ENCODE results near the gene MORN1.

The MORN1 gene

DNA sequence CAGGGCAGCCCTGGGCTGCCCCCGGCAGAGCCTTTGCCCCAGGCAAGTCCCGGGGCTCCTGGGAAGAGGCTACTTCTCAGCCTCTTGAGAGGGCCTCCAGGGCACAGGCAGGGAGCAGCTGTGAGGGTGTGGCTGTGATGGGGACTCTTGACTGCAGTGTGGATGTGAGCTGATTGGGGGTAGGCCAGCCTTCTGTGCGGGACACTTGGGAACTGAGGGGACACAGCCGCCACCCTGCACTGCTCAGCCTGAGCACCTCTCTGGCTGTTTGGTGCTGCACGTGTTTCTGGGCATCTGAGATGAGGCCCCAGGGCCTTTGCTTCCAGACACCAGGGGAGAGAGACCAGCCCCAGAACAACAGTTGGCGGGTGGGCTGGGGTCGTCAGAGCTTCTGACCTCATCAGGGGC, 101.2 kb downstream of the MORN1 start:
- no peak for DNase-seq (ENCODE audit: low spot score)

DNA sequence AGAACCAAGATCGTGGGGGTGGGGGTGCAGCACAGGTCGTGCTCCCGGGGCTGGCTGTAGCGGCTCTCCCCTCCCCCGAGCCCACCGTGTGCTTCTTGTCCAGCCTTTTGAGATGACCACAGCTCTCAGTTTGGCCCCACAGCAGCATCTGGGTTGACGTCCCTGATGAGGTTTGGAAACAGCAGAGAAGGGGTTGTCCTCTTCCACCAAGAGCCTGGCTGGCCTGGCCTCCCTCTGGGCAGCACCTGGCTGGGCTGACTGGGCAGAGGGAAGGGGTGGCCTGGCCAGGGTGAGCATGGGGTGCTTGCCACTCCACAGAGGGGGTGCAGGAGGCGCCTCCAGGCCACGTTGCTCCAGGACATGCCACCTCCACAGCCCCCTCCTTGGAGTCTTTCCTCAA, 101.7 kb downstream of the MORN1 start:
- no peak for DNase-seq (ENCODE audit: low spot score)

- no peak for DNase-seq (ENCODE audit: low spot score)
These were observed 102.4 kb downstream of the MORN1 start for GRCh38 chr1:2288816-2289536.

DNA sequence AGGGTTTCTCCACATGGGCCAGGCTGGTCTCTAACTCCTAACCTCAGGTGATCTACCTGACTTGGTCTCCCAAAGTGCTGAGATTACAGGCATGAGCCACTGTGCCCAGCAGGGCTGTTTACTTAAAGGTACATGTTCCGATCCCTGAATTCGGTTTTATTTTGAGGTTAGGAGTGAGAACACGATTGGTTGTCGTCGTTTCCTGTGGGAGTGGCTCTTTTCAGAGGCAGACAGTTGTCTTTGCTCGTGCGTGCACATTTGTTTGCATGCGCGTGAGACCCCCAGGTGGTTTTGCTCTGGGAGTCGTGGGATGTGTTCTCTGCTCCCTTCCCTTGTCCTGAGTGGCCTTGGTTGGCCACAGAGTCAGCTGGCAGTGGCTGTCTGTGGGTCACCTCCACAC, 103.0 kb downstream of the MORN1 start:
- no peak for DNase-seq (ENCODE audit: low spot score)

GRCh38 chr1:2287649-2288048, 103.7 kb downstream of the MORN1 start:
- DNase-seq (ENCODE audit: low spot score), result no peak

GRCh38 chr1:2286923-2287322, 104.4 kb downstream of the MORN1 start:
- no peak for DNase-seq (ENCODE audit: low spot score)

DNA sequence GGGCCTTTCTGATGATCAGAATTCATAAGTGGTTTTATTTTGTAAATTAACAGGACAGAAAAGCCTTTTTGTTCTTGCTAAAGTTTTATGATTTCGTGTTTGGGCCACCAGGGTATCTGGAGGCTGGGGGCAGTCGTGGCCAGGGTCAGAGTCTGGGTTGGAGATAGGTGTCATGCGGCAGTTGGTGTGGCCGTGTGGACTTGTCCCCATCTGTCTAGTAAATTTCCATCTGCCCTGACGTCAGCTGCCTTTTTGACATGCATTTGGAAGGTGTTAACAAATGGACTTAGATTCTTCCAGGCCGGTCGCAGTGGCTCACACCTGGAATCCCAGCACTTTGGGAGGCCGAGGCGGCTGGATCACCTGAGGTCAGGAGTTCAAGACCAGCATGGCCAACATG, 106.4 kb downstream of the MORN1 start:
- DNase-seq (ENCODE audit: low spot score), result no peak

GRCh38 chr1:2283991-2284895, 107.1 kb downstream of the MORN1 start:
- no peak for DNase-seq (ENCODE audit: low spot score)

DNA sequence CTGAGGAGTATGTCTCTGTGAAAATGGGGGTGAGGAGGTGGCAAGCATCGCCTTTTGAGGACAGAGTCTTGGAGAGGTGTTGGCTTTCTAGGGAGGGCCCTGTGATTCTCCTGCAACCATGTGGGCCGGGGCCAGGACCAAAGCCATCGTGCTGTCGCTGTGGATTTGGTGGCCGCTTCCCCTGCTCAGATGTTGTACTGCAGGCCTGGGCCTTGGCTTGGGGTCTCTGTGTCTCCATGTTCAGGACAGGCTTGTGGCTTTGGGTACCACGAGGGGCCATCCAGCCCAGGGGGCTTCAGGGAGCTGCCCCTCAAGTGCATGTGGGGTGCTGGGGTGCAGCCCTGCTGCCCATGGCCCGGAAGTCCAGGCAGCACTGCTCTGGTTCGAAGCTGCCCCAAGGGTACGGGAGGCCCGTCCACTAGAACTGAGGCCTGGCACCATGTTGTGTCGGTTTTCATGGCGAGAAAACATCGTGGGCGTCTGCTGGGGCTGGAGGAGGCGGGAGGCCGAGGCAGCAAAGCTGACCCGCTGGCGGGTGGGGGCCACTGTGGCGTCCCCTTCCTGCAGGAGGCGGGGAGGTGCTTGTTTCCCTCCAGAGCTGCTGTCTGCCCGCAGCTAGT, 107.9 kb downstream of the MORN1 start:
- no peak for DNase-seq (ENCODE audit: low spot score)

GRCh38 chr1:2282556-2283270, 108.6 kb downstream of the MORN1 start:
- DNase-seq (ENCODE audit: low spot score), result no peak

DNA sequence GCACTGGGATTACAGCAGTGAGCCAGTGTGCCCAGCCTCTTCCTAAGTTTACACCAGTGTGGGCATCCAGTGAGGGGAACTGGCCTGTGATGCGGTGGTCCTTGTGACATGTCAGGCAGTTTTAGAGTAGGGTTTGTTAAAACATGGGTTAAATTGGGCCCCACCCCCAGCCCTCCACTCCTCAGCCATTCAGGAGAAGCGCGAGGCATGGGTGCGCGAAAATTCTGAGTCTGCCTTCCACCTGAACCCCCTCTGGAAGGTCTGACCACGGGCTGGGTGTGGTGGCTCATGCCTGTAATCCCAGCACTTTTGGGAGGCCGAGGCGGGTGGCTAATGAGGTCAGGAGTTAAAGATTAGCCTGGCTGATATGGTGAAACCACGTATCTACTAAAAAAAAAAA, 111.5 kb downstream of the MORN1 start:
- no peak for DNase-seq (ENCODE audit: low spot score)

GRCh38 chr1:2279210-2279639, 112.1 kb downstream of the MORN1 start:
- DNase-seq (ENCODE audit: low spot score), result no peak

- DNase-seq (ENCODE audit: low spot score), result no peak
These were observed 112.7 kb downstream of the MORN1 start for GRCh38 chr1:2278591-2279209.

DNA sequence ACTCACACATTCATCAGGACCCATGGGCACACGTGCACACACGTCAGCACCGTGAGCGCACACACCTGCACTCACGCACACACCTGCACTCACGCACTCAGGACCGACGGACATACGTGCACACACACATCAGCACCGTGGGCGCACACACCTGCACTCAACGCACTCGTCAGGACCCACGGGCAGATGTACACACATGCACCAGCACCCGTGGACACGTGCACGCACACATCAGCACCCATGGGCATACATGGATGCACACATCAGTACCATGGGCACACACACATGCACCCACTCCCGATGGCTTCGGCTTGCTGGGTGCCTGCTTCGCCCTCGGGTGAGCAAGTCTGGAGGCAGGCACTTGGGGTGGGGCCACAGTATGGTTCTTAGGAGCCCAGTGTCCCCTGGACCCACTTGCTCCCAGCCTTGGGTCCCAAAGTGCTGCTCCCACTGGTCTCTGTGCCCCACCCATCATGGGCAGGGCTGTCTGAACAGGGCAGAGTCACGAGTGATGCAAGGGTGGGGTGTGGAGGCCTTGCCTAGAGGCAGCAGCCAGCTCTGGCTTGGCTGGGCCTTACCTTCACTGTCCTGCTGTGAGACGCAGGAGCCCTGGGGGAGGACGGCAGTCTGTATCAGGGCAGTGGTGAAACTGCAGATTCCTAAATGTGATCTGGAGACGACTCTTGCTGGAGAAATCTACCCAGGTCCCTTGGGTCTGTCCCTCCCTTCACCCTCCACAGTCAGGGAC, 113.4 kb downstream of the MORN1 start:
- DNase-seq (ENCODE audit: low spot score), result no peak

GRCh38 chr1:2276803-2277580, 114.4 kb downstream of the MORN1 start:
- no peak for DNase-seq (ENCODE audit: low spot score)

- no peak for DNase-seq (ENCODE audit: low spot score)
These were observed 115.4 kb downstream of the MORN1 start for GRCh38 chr1:2275796-2276536.

GRCh38 chr1:2274929-2275475, 116.4 kb downstream of the MORN1 start:
- DNase-seq (ENCODE audit: low spot score), result no peak

- no peak for DNase-seq (ENCODE audit: low spot score)
These were observed 117.0 kb downstream of the MORN1 start for GRCh38 chr1:2274231-2274928.

Data from COLO829 (cell line).